Measurements from ENCODE around the gene DLX4.

Gene DLX4, protein sequence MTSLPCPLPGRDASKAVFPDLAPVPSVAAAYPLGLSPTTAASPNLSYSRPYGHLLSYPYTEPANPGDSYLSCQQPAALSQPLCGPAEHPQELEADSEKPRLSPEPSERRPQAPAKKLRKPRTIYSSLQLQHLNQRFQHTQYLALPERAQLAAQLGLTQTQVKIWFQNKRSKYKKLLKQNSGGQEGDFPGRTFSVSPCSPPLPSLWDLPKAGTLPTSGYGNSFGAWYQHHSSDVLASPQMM

DNA sequence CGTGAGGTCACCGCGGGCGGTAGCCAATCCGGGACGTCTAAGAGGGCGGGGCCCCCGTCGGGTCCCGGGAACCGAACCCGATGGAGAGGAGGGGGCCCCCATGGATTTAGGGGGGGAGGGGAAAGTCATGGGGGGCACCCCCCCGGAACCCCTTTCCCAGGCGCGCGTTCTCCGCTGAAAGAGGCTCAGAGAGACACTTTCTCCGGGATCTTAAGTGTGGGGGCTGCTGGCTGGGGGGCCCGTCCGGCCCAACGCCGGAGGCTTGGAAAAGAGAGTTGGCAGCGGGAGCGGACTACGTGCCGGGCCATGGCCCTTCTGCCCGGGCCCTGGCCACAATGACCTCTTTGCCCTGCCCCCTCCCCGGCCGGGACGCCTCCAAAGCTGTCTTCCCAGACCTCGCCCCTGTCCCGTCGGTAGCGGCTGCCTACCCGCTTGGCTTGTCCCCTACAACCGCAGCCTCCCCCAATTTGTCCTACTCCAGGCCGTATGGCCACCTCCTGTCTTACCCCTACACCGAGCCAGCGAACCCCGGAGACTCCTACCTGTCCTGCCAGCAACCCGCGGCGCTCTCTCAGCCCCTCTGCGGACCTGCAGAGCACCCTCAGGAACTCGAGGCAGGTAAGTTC lies at the start of gene DLX4:
Gene DLX4, plus strand, starts transcription at position 57 of the 626 bp plus-strand sequence. Its CDS starts 279 bp downstream, at position 336.
- H3K4me3 ChIP-seq (replicated peaks; ENCODE audit: low read depth, low read length), result peak within 1 kb of the TSS; percentile 35
- no peak for TF ChIP-seq CTCF (IDR thresholded peaks at IDR 0.05; ENCODE audit: low read depth, low read length, missing control alignments)
- DNase-seq (ENCODE audit: extremely low read depth, low read depth), result no peak

- H3K4me3 ChIP-seq (replicated peaks; ENCODE audit: low read depth, low read length), result no peak overlapping the region
- no peak for DNase-seq (ENCODE audit: extremely low read depth, low read depth)
- TF ChIP-seq CTCF (IDR thresholded peaks at IDR 0.05; ENCODE audit: low read depth, low read length, missing control alignments), result no peak
These were observed 48.8 kb upstream of the DLX4 start for GRCh38 chr17:49920030-49920769.

- no peak for DNase-seq (ENCODE audit: extremely low read depth, low read depth)
- H3K4me3 ChIP-seq (replicated peaks; ENCODE audit: low read depth, low read length), result no peak overlapping the region
- no peak for TF ChIP-seq CTCF (IDR thresholded peaks at IDR 0.05; ENCODE audit: low read depth, low read length, missing control alignments)
These were observed 46.9 kb upstream of the DLX4 start for GRCh38 chr17:49922095-49922494.

DNA sequence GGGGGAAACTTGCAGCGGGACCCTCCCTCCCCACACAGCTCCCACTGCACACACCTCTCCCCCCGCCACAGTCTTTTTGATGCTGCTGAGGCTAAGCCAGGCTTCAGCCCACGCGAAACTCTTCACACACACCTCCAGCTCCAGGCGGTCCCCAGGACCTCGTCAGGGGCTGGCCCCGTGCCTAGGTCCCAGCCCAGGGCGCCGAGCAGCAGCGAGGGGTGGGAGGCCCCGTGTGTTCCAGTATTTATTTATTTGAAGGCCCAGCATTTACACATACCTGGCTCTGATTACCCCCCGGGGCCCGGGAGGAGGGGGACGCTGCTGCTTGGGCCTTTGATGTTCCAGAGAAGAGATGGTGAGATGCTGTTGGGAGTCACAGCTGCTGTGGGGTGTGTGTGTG lies 44.9 kb upstream of the DLX4 start:
- TF ChIP-seq CTCF (IDR thresholded peaks at IDR 0.05; ENCODE audit: low read depth, low read length, missing control alignments), result no peak

DNA sequence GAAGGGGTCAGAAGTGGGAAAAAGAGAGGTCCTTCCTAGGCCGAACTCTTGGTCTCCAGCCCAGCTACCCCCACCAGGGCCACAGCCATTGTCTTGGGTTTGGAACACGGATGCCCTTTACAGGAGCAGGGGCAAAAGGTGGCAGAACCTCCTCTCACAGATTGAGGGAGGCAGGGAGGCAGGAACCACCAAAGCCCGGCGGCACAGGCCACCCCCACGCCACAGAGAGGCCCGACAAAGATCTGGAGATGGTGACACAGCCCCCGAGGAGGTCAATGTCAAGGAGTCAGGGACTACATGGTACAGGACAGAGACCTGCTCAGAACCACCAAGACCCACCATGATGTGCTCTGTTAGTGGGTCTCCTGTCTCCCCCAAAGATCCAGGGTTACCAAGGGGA lies 44.4 kb upstream of the DLX4 start:
- TF ChIP-seq CTCF (IDR thresholded peaks at IDR 0.05; ENCODE audit: low read depth, low read length, missing control alignments), result no peak
- no peak overlapping the region for H3K4me3 ChIP-seq (replicated peaks; ENCODE audit: low read depth, low read length)
- no peak for DNase-seq (ENCODE audit: extremely low read depth, low read depth)

More for the DNA sequence above, 44.9 kb upstream of the DLX4 start:
- H3K4me3 ChIP-seq (replicated peaks; ENCODE audit: low read depth, low read length), result no peak overlapping the region
- no peak for DNase-seq (ENCODE audit: extremely low read depth, low read depth)

DNA sequence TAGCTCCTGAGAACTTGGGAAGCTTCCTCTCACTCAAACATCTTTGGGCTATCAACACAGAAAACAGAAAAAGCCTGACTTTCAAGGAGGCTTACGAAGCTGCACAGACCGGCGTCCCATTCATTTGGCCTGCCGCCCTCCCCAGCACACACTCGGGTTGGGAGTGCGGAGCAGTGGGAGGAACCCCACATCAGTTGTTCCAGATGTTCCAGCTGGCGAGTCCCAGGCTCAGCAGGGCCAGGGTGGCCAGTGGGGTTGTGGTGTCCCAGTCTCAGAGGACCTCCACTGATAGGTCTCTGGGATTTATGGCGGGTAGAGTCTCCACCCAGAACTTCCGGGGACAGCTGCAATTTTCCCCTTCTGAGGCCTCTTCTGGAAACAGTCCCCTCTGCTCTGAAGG lies 43.1 kb upstream of the DLX4 start:
- TF ChIP-seq CTCF (IDR thresholded peaks at IDR 0.05; ENCODE audit: low read depth, low read length, missing control alignments), result no peak
- no peak overlapping the region for H3K4me3 ChIP-seq (replicated peaks; ENCODE audit: low read depth, low read length)
- DNase-seq (ENCODE audit: extremely low read depth, low read depth), result no peak
